HG02943 (cell line): ENCODE measurements around the gene GRIN3A.
"Not testable (repeated sequence)": the region's sequence is repeated elsewhere in the genome, so short reads cannot be mapped to it uniquely, and the experiment has no call there.

Experiments used
- ATAC-seq: cut with Tn5 transposase; IDR thresholded peaks from one replicate; pipeline ENCODE4 v1.9.1; 2021; ENCODE audit warnings: mild to moderate bottlenecking, low read depth, moderate library complexity; ENCODE audit not compliant: unreplicated experiment

The GRIN3A gene

DNA sequence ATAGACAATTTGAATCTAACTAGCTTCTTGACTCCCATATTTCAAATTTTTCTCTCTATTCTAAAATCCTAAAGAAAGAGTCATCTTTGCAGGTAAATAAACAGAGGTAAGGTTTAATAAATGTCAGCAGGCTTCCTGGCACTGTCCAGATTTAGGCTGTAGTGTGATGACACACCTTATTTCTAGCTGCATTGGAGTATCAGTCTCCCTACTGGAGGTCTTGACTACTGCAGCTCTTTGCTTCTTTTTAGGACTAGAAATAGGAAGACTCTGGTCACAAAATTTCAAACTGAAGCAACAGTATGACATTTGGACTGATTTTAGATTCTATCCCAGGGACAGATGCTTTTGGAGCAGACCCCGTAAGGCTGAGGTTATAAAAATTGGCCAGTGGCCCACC lies 103.0 kb downstream of the GRIN3A start:
- no peak for ATAC-seq

DNA sequence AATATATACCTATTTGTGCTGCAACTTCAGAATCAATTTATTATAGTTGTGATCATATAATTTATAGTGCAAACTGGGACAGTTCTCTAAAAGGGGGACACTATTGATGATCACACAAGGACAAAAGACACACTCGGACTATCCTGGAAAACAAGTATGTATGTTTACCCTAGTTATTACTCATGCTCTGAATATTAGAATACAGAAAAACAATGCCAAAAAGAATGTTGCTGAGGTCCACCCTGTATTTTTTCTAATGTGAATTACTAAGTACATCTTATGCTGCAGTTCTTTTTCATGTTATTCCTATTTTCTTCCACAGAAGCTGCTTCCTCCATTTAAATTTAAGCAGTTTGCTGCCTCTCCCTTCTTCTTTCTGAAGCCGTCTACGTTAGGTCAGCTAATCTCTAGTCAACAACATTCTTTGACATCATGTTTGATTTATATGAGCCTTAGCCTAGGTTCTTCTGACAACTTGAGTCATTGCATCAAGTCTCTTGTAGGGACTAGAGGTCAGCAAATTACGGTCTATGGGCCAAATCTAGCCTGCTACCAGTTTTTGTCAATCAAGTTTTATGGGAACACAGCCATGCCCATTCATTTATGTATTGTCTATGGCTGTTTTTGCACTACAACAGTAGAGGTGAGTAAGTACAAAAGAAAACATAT lies 103.6 kb downstream of the GRIN3A start:
- ATAC-seq = no peak

DNA sequence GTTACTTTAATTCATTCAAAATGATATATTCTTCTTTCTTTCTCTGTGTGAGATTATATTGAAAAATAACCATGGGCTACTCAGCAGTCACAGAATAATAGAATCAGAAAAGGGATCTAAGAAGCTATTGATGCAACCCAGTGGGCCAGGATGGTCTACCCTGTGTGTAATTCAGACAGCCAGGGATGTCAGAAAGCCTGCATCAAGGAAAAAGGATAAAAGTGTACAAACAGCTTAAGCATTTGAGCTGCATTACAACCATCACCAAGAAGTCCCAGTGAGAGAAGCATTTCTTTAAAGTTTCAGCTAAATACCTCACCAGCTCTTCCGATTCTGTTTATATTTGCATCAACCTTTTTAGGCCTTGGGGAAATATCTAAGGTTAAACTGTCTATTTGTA lies 105.8 kb downstream of the GRIN3A start:
- no peak for ATAC-seq

DNA sequence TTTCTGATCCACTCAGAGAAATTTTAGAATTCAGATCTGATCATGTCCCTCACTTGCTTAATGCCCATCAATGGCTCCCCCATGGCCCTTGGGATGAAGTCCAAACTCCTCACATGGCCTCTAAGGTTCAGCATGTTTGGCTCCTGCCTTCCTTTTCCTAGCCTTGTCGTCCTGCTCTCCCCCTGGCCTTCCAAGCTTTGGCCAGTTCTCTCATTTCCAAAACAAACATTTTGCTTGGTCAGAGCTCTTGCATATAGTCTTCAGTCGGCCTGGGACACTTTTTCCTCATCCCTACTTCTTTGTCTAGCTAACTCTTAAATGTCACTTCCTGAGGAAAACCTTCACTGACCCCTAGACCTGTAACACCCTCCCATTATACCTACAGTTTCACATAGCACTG lies 106.6 kb downstream of the GRIN3A start:
- no peak for ATAC-seq

DNA sequence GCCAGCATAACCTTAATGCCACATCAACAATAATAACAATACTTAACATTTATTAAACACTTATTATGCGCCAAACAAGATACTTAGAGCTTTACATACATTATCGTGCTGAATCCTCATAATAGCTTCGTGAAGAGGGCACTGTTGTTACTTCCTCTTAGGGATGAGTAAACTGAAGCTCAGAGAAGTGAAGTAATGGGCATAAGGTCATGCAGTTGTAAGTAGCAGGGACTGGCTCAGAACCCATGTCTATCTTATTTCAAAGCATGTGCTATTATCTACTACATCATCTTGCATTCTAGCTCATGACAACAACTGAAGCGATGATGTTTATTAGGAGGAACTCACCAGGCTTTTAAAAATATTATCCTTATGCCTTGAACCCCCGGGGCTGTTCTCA lies 108.8 kb downstream of the GRIN3A start:
- ATAC-seq = no peak

DNA sequence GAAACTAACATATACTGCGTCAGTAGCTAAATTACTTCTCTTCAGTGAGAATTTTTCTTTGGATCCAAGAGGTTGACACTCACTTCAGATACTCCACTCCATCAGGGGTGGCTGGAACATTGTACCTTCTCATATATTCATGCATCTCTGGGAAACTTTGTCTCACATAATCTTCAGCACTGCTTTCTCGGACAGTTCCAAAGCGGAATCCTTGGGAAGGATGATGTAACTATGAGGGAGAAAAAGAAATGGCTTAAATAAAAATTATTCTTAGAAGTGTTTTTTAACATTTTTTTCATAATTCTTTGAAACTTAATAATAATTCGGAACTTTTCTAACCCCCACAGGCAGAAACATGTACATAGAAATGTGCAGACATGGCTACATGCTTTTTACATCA lies 110.3 kb downstream of the GRIN3A start:
- no peak for ATAC-seq

DNA sequence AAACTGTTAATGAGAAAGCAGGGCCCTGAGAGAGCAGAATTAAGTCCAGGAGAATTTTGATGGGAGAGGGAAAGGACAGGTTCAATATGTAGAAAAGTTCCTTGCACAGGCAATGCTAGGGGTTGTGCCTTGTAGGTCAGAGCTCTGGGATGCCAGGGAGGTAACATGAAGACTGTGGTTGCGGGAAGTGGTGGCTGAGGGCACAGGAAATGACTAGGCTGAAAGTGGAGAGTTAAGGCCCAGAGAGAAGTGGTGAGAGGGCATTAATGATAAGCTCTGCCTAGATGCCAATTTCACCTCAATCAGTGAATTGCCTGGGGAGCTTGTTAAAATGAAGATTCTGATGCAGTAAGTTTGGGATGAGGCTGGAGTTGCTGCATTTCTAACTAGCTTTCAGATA lies 112.2 kb downstream of the GRIN3A start:
- no peak for ATAC-seq

DNA sequence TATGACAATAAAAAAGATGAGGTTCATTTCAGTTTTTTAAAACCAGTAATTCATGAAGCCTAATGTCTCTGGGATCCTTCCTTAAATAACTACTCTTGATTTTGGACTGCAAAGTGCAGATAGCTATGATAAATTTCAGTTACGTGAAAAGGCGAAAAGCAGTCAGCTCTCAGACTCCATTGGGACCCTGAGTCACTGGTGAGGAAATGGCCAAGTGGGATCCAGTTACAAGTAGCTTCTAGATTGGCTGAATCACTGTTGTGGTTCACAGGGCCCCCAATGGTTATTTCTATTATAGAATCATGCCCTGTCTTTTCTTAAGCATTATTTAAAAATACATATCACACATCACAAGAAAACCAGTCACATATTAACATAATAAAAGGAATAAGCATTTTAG lies 112.6 kb downstream of the GRIN3A start:
- ATAC-seq = no peak

DNA sequence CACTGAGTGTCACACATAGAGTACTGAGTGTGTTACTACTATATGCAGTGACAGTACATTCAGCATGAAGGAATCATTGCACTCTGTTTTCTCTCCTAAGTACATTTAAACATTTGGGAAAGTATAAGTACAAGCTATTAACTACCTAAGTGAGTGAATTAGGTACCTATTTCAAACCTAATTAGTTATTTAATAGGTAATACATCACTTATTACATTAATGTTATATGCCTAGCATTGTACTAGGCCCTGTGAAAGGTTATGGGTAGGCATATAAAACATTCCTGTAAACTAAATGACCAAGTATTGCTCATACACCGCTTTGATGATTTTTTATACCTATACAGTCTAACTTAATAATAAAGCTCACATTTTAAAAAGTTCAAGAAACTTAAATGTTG lies 118.0 kb downstream of the GRIN3A start:
- no peak for ATAC-seq

DNA sequence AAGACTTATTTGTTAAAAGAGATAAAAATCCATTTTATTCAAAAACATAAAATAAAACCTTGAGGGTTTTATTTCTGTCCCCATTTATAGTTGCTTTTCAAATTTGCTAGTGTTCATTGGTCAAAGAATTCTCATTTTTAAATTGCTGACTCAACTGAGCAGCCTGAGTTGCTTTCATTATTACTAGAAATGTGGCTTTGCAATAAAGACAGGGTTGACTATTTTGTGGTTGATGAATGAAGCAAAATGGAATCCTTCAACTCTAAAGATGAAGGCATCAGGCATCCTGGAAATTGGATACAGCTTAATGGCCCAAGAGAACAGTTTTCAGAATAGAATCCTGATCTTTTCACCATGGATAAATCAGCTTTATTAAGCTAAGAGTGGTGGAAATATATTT lies 119.7 kb downstream of the GRIN3A start:
- no peak for ATAC-seq

DNA sequence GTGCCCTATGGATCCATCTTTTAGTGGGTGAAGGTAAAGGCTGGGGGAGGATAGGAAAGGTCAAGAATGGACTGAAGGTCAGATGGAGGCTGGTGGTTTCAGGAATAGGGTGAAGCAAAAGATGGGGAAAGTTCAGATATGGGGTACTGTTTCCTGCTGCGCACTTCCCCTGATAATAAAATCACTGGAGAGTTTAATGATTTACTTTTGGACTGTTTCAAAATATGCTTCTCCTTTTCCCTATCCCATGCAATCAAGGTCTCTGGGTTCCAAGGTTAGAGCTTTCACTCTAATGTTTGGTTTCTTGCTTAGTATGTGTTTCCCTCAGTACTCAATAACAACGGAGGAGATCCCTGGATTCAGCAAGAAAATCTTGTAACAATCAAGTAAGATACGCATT lies 132.9 kb downstream of the GRIN3A start:
- no peak for ATAC-seq

DNA sequence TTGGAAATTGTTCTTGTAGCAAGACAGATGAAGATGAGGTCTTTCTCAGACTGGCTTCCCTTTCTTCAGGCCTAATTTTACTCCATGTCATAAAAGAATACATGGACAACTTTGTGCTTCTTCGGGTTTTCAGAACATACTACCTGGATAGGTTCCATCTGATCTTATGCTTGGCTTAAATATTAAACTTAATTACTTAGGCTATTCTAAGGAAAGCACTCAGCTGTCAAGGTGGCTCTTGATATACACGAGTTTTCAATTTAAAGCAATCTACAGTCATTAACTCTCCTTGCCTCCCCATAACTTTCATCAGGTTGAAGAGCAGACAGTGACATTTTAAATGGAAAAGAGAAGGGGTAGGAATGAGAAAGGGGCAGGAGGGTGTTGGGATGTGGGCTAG lies 134.2 kb downstream of the GRIN3A start:
- no peak for ATAC-seq

DNA sequence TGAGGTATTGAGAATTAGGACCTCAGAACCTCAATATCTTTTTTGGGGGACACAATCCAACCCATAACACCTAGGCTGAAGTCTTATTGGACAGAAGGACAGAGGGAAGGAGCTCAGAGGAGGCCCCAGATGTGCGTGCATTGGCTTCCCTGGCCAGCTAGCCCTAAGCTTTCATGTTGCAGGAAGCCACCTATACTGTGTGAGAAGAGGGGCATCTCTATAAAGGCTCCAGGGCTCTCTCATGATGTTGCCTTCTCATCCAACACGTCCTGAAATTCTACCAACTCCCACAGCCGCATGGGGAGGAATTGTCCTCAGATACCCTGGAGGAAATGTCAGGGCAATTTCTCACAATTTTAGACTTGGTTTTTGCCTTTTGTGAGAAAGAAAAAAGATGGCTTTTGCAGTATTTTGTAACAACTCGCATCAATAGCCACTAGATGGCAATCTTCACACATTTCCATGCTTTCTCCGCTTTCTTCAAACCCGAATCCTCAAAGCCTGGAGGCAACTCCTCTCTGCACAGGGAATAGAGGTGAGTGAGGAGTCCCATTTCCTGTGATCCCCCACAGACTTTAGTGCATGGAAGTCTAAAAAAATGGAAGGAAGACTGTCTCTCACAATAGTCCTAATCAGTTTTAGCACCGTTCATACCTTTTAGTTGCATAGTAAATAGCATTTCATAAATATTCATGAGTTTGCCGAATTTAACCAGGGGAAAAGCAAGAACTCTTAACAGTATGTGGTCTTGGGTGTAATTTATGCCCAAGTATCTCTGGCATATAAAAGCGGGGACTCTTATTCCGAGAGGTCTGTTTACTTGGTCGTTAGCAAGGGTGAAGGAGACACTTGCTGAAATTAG lies 136.3 kb downstream of the GRIN3A start:
- peak; percentile 64 for ATAC-seq

DNA sequence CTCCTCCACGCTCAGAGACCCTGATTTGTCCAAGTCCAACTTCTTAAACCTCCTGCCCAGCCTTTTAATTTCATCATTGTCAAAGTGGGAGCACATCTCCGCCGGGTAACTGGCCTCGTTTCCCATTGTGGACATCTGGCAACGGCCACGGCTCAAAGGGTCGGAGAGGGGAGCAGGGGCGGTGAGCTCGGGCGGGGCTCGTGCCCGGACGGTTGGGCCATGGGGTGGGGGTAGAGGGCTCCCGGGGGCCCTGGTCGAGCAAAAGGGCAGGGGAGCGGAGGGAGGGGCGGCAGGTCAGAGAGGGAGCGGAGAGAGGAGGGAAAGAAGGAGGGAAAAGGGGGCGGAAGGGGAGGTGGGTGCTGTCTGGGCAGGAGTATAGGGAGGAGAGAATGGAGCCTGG lies 143.7 kb downstream of the GRIN3A start, which contains the start of gene PPP3R2:
PPP3R2 (minus strand) TSS at position 174 of the 400 bp plus-strand sequence; CDS start at position 126, 48 bp downstream.
- no peak for ATAC-seq

DNA sequence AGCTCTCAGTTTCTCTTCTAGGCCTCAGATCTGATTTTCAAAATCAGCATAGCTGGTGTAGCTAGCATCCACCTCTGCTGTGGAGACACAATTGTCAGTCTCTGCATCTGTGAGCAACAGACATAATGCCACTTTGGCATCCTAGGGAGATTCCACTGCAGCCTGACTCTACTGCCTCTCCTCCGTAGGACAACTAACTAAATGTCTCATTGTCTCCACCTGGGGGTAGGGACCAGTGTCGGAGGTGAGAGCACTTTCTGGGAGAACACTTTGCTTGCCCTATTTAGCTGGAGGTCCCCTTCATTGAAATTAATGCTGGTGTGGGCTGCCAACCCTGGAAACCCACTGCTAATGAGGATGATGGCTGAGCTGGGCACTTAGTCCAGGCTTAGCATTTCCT lies 145.1 kb downstream of the GRIN3A start:
- no peak for ATAC-seq

DNA sequence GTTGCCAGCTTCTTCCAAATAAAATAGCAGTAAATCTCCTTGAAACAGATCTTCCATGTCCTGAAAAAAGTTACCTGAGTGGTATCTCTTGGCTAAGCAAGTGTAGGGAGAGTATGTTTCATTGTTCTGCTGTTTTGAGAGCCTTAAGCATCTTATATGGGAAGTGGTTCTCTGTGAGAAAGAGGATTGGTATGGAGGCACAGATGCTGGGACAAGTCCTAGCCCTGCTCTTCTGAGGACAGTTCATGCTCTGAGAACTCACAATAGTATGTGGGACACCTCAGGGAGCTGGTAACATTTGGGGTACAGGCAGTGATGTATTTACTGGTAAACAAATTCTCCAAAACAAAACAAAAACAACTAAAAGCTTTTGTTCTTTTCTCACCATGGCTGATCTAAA lies 145.7 kb downstream of the GRIN3A start:
- no peak for ATAC-seq

DNA sequence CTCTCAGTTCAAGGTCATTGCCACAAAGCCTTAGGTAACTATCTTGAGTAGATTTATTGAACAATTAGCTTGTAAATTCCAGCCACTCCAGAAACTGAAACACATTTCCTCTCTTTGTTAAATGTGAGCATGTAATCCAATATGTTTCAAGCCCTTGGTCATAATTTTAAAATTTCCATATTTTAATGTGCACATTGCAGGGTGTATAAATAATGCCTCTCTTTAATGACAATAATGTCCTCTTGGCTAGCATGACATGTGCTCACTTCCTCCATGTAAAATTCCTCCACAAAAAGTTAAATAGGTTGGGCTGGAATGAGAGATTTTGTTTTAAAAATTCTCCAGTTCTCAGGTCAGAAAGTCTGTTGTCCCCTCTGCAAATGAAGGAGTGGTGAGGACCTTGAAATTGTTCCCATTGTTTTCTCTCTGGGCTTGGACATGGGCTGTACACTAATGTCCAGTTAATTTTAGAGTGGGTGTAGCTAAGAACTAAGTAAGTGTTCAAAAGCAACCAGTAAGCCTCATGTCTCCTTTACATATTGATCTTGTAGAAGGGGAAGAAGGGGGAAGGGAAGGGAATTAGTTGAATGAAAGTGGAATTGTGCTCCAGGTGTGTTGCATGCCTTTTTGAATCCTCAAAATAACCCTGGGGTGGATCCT lies 146.5 kb downstream of the GRIN3A start:
- no peak for ATAC-seq

DNA sequence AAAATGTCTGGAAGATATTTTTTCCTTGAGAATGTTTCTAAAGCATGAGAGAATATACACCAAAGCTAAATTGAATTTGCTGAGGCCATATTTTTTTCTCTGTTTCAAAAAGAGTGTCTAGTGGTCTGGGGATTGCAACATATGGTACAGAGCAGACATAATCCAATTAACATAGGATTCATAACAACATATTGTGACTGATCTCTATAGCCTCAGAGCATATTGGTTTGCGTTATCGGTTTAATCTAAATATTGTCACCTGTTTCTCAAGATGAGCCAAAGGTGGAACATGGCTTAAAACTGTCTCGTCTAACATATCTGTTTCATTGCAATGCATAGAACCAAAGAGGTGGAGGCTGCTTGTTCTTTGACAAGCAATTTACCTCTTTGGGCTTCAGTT lies 147.5 kb downstream of the GRIN3A start:
- no peak for ATAC-seq

DNA sequence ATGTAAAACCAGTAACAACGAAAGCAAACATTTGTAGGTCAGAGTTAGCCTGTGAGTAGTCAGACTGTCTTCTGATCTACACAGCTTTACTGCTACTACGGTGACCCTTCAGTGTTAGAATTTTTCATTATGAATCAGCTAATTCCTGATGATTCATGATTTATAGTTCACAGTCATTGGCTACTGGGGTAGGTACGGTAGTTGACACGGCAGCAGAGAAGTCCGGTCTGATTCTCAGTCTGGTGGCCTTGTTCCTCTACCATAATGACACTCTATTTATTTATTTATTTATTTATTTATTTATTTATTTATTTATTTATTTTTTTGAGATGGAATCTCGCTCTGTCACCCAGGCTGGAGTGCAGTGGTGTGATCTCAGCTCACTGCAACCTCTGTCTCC lies 148.4 kb downstream of the GRIN3A start:
- ATAC-seq = not testable (repeated sequence)

DNA sequence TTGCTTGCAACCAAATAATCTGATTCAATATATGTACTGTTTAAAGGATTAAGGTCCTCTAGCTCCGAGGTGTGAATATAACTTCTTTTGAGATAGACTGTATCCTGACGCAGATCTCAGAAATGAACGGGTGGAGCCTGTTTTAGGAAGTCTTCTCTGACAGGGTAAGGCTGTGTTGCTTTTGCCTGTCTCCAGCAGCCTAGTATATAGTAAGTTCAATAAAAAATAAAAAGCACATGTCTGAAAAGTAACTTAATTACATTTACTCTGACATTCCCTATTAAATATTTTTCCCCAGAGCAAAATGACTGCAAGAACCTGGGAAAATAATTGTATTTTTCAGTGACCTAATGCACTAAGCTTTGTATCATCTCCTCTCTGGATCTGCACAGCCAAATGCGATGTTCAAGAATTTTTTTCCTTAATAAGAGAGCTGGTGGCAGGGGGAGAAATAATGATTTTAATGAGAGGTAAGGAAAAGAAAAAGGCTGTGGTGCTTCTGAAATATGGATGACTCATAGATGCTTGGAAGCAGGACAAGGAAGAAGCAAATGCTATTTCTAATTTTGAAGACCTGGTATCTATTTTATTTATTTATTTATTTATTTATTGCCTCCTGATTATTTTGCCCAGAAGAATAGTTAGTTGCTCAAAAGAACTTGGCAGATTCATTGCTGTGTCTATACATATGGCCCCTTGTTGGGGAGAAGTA lies 151.0 kb downstream of the GRIN3A start:
- ATAC-seq = no peak

DNA sequence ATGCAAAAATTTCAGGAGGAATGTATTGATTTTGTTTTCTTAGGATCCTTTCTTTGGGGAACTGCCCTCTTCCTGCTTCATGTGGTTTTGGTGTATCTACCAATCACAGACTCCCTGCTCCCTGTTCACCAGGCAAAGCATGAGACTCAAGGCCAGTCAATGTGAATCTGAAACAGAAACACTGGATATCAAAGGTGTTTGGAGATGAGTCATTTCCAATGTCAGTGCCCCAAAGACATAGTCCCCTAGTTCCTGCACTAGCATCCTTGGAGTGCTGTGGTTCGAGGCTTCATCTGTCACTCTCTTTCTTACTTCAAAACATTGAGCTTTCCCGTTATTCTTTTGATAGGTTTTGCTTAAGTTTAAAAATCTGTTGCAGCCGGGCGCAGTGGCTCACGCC lies 151.8 kb downstream of the GRIN3A start:
- no peak for ATAC-seq
